Omental fat pad (tissue), 4 donors: ENCODE data around the gene LAMC3. TPM values are rescaled to one million over a fixed set of nuclear protein-coding genes. Genes with fewer than 3 reads are reported as not detected.

ENCODE experiments used
- ATAC-seq: fragments of 150-250 bp; one replicate; pipeline ENCODE4 v1.9.1; 2016; ENCODE audit warnings: mild to moderate bottlenecking, moderate library complexity; ENCODE audit not compliant: low FRiP score
- DNase-seq: peaks from one replicate; pipeline ENCODE4 v3.0.0-alpha.2; 2019; ENCODE audit warnings: low spot score
- total RNA-seq, 4 donors: library from RNA; depleted of rRNA; stranded (reverse); fragments of >200 nt; gene quantifications; one replicate each; pipeline ENCODE4 v1.1.0, GENCODE V29; 2016
- TF ChIP-seq, protein P1 (sequence below), 3 donors: fragments of 450-650 bp; IDR thresholded peaks; one replicate each; pipeline ENCODE4 v1.5.1; 2016 to 2017; ENCODE audit warnings: antibody characterized with exemption in 3 of 3, mild to moderate bottlenecking in 3 of 3, moderate library complexity in 2 of 3

Gene LAMC3
- total RNA-seq, 4 donors from 2014 or later: 0.09 to 1.9 (median 0.65) TPM

DNA sequence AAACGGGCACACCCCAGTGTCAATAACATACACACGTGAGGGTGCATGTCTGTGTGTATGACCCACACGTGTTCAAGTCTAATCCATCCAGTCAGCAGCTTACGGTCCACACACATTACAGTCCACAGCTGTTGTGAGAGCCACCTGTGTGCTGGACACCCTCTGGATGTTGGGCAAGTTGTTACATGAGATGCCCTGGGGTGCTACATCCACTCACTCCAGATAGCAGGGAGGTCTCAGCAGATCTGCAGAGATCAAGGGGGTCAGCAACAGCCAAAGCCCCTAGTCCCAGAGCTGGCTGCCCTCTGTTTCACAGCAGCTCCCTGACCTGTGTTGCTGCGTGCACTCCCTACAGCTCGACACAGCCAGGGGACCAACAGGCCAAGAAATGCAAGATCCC is 83.1 kb downstream of the LAMC3 start:
- DNase-seq (no peak), ATAC-seq (no peak)
- TF ChIP-seq, protein P1, sequence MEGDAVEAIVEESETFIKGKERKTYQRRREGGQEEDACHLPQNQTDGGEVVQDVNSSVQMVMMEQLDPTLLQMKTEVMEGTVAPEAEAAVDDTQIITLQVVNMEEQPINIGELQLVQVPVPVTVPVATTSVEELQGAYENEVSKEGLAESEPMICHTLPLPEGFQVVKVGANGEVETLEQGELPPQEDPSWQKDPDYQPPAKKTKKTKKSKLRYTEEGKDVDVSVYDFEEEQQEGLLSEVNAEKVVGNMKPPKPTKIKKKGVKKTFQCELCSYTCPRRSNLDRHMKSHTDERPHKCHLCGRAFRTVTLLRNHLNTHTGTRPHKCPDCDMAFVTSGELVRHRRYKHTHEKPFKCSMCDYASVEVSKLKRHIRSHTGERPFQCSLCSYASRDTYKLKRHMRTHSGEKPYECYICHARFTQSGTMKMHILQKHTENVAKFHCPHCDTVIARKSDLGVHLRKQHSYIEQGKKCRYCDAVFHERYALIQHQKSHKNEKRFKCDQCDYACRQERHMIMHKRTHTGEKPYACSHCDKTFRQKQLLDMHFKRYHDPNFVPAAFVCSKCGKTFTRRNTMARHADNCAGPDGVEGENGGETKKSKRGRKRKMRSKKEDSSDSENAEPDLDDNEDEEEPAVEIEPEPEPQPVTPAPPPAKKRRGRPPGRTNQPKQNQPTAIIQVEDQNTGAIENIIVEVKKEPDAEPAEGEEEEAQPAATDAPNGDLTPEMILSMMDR (IDR thresholded peaks at IDR 0.05): no peak

DNA sequence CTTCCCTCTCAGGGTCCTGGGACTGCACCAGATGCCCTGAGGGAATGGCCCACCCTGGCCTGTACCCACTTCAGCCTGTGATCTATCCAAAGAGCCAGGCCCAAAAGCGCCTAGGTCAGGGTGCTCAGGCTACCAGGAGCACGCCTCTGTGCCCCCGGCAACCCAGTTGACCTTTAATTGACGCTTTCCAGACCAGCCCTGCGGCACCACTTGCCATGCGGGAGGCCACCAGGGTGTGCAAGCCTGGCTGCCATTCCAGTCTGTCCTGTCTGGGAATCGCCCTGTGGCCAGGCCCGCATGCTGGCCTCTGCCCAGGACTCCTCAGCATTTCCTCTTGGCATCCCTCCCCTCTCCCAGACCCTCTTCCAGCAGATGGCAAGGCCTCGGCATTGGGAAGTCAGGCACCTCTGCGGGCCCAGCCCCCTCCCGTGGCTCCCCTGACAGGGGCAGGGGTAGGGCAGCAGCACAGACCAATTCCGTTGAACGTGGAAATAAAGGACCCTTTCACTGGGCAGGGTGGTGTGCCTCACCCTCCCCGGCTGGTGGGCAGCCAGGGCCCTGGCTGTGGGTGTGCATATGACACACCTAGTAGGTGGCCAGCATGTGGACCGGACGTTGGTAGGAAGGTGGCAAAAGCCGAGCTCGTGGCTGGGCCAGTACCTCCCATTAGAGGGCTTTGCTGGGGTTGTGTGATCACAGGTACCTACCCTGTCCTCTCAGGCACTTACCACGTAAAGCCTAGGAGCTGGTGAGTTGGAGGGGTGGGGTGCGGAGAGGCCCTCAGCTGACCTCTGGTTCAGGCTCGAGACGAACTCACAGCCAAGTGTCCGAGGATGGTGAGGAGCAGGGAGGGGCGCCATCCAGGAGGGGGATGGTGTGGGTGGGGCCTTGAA is 83.8 kb downstream of the LAMC3 start:
- ATAC-seq (no peak), DNase-seq (no peak)
- TF ChIP-seq, protein P1 (IDR thresholded peaks at IDR 0.05): no peak

DNA sequence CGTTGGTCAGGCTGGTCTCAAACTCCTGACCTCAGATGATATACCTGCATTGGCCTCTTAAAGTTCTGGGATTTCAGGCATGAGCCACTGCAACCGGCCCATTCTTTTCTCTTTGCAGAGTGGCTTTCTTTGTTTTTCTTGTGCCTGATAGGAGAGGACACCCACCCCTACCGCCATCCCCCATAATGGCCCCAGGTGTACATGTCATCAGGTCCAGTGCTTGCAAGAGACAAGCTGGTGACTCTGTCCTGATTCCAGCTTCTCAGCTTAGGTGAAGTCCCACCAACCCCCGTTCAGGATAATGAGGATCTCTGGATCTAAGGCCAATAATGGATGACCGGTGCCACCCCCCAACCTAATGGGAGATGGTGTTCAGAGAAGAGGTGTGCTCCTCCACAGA is 85.0 kb downstream of the LAMC3 start:
- ATAC-seq (no peak), DNase-seq (no peak)
- TF ChIP-seq, protein P1 (IDR thresholded peaks at IDR 0.05): no peak

DNA sequence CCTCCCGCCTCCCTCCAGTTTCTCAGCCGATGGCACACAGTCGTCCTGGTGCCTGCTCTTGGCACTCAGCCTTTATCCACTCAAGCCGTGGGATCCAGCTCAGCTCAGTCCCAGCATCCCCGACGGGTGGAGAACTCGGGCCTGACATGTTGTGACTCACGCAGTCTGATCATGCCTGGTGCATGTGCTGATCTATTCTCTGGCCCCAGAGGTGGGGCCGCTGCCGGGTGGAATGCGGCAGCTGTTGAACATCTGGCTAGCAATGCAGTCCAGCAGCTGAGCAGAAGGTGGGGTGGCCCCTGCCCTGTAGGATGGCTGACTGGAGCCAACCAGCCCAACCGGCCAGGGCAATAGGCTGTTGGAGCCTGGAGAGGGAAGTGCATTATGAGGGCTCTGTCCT is 85.6 kb downstream of the LAMC3 start:
- TF ChIP-seq, protein P1 (IDR thresholded peaks at IDR 0.05): no peak
- ATAC-seq (no peak), DNase-seq (no peak)

DNA sequence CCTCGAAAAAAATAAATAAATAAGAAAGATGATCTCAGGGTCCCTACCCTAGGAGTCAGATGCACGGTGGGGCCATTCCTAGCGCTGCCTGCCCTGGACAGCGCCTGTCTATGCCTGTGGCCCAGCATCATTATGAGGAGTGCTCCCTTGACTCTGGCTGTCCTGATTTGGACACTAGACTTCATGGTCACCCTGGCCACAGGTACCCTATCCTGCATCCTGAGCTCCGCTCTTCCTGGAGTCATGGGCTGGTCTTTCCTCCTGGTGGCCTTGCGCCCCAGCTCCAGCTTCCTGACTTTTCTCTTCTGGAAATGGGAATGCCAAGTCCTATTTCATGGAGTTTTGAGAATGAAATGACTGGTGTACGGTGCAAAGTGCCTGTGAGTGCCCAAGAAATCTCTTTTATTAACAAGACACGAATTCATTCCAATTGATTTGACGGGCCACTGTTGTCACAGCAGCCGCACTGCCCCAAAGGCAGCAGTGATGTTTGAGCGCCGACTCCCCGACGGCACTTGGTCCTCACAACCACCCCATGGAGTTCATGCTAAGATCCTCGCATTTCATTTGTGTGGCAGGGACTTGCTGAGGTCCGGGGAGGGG is 86.8 kb downstream of the LAMC3 start:
- TF ChIP-seq, protein P1 (IDR thresholded peaks at IDR 0.05): no peak
- no peak for DNase-seq
- no peak for ATAC-seq

DNA sequence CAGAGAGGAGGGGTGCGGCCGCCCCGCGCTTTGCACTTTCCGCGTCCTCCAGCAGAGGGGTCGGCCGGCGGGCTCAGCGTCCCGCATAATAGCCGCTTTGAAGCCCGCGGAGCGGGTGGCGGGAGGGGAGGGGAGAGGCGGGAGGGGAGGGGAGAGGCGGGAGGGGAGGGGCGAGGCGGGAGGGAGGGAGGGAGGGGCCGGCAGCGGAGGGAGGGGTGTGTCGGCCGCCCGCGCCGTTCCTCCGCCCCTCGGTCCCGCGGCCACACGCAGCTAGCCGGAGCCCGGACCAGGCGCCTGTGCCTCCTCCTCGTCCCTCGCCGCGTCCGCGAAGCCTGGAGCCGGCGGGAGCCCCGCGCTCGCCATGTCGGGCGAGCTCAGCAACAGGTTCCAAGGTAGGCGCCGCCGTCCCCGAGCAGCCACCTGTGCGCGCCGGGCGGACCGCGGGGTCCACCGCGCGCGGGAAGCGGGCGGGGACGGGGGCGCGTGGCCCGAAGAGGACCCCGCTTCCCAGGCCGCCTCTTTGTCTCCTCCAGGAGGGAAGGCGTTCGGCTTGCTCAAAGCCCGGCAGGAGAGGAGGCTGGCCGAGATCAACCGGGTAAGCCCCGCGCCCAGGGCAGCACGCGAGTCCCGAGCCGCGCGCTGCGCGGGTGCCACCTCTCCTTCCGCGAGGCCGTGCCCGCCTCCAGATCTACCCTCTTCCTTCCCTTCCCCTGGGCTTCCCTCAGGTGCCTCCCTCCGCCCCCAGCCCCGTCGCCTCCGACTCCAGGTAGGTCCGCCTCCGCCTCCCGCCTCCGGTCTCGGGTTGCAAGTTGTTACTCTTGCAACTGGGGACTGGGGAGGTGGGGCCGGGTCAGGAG is 87.5 kb downstream of the LAMC3 start, which contains the start of gene AIF1L:
TSS of gene AIF1L (plus strand) at position 263 of the 857 bp plus-strand sequence. CDS start at position 362, 99 bp downstream.
- peak; percentile 21 for ATAC-seq
- DNase-seq: no peak
- TF ChIP-seq, protein P1 (IDR thresholded peaks at IDR 0.05): no peak
